Middle frontal gyrus (tissue), 1 donor: ENCODE measurements around the gene CHN1.

ENCODE experiments used
- DNase-seq: peaks from one replicate; pipeline ENCODE4 v3.0.0-alpha.2; 2015; ENCODE audit warnings: low spot score; ENCODE audit errors: extremely low spot score

Gene CHN1

GRCh38 chr2:174788291-174788929 lies 216.8 kb downstream of the CHN1 start:
- no peak for DNase-seq

GRCh38 chr2:174787487-174788205 lies 217.5 kb downstream of the CHN1 start:
- no peak for DNase-seq

GRCh38 chr2:174786066-174786725 lies 219.0 kb downstream of the CHN1 start:
- DNase-seq, result no peak

- DNase-seq, result no peak
Measured at GRCh38 chr2:174785481-174785880, 219.7 kb downstream of the CHN1 start.

GRCh38 chr2:174784909-174785308 lies 220.3 kb downstream of the CHN1 start:
- no peak for DNase-seq

- no peak for DNase-seq
Measured at GRCh38 chr2:174784316-174784715, 220.9 kb downstream of the CHN1 start.

GRCh38 chr2:174781996-174782395 lies 223.2 kb downstream of the CHN1 start:
- no peak for DNase-seq

- DNase-seq, result no peak
Measured at GRCh38 chr2:174781298-174781697, 223.9 kb downstream of the CHN1 start.

- no peak for DNase-seq
Measured at GRCh38 chr2:174780856-174781255, 224.3 kb downstream of the CHN1 start.

- DNase-seq, result no peak
Measured at GRCh38 chr2:174780191-174780840, 224.9 kb downstream of the CHN1 start.

- no peak for DNase-seq
Measured at GRCh38 chr2:174779361-174779928, 225.7 kb downstream of the CHN1 start.

GRCh38 chr2:174778085-174778981 lies 226.8 kb downstream of the CHN1 start:
- DNase-seq, result no peak

GRCh38 chr2:174777347-174778084 lies 227.7 kb downstream of the CHN1 start:
- no peak for DNase-seq

- no peak for DNase-seq
Measured at GRCh38 chr2:174776675-174777074, 228.5 kb downstream of the CHN1 start.

GRCh38 chr2:174776223-174776622 lies 229.0 kb downstream of the CHN1 start:
- DNase-seq, result no peak

- DNase-seq, result no peak
Measured at GRCh38 chr2:174775571-174775980, 229.6 kb downstream of the CHN1 start.

- DNase-seq, result no peak
Measured at GRCh38 chr2:174774886-174775285, 230.3 kb downstream of the CHN1 start.

- peak; percentile 72 for DNase-seq
Measured at GRCh38 chr2:174773215-174773614, 232.0 kb downstream of the CHN1 start.

GRCh38 chr2:174772472-174772801 lies 232.7 kb downstream of the CHN1 start:
- no peak for DNase-seq
